Psoas muscle (tissue), 8 donors: ENCODE data around the gene MMAB. TPM values are rescaled to one million over a fixed set of nuclear protein-coding genes. Genes with fewer than 3 reads are reported as not detected.
A peak's percentile ranks its signal among the peaks of the same experiment; 100 is the strongest.

Source experiments
- ATAC-seq, 4 donors: fragments of 200-7000 bp; cut with Tn5 transposase; one replicate each; pipeline ENCODE4 v1.9.1; 2020; ENCODE audit warnings: moderate library complexity in 3 of 4, mild to moderate bottlenecking in 2 of 4
- DNase-seq, 2 donors: peaks; one replicate each; pipeline ENCODE4 v3.0.0-alpha.2; 2020
- H3K27ac ChIP-seq: fragments of 200-600 bp; one replicate; pipeline ENCODE4 v1.8.0; 2022
- H3K27me3 ChIP-seq, 3 donors: fragments of 200-600 bp in 1 of 3; one replicate each; pipeline versions ENCODE4 v1.6.1 to v1.8.0; 2013 to 2022; ENCODE audit warnings: low read length in 2 of 3, mild to moderate bottlenecking in 2 of 3, moderate library complexity in 1 of 3; ENCODE audit not compliant: insufficient read depth in 3 of 3
- H3K36me3 ChIP-seq, 2 donors: fragments of 200-600 bp in 1 of 2; one replicate each; pipeline versions ENCODE4 v1.6.1 to v1.8.0; 2013 to 2022; ENCODE audit warnings: low read depth in 1 of 2, mild to moderate bottlenecking in 1 of 2, moderate library complexity in 1 of 2; ENCODE audit not compliant: insufficient read depth in 1 of 2
- H3K4me1 ChIP-seq: fragments of 200-600 bp; one replicate; pipeline ENCODE4 v1.8.0; 2022
- H3K4me3 ChIP-seq: fragments of 200-600 bp; one replicate; pipeline ENCODE4 v1.8.0; 2022; ENCODE audit warnings: mild to moderate bottlenecking
- H3K9me3 ChIP-seq: fragments of 200-600 bp; one replicate; pipeline ENCODE4 v1.8.0; 2022
- WGBS, 3 donors: extraction: QIAGEN DNeasy Blood & Tissue Kit; methylation state at CpG; one replicate each; pipeline versions ENCODE4 v1.1.6 to v1.1.7; 2013; 5-methylcytosine and 5-hydroxymethylcytosine counted together
- intact Hi-C, 2 donors: fragments of 100-400 bp; cut with DNase I; formaldehyde crosslinking; loops; one replicate each; pipeline versions ENCODE4 v1.11.0 to v1.14.2; 2022
- polyA plus RNA-seq, 3 donors: library from polyadenylated mRNA; stranded (reverse); fragments of 200-250 nt; gene quantifications; one replicate each; pipeline ENCODE4 v1.2.3, GENCODE V29; 2013
- total RNA-seq, 4 donors: library from RNA; stranded (reverse); fragmentation: NEBNext Ultra II Directional in 2 of 4; extraction: Animal tissue kit (Norgen Biotek cat#: 25700) in 2 of 4; gene quantifications; one replicate each; pipeline versions ENCODE4 v1.2.1 to v1.2.4, GENCODE V29; 2021 to 2023
- TF ChIP-seq, protein P1 (sequence below): fragments of 200-600 bp; IDR thresholded peaks from one replicate; pipeline ENCODE4 v1.8.0; 2022; ENCODE audit warnings: antibody characterized with exemption
- donor health status: healthy with polysubstance abuse.
- donor health status: DM: no; HTN: no; CAD: no; lungs with moderate emphysema.
- donor health status: Bipolar disorder and iron deficiency.
- donor health status: healthy.
- donor health status: DM: yes; HTN: yes; CAD: no.
- donor health status: DM: no; HTN: no; CAD: no.
- donor health status: DM: no; HTN: no; CAD: no.
- donor health status: DM: yes; HTN: yes; CAD: no.

MMAB gene
- total and polyA plus RNA-seq, 7 donors: 17.3 to 43.3 (median 34.1) TPM

DNA sequence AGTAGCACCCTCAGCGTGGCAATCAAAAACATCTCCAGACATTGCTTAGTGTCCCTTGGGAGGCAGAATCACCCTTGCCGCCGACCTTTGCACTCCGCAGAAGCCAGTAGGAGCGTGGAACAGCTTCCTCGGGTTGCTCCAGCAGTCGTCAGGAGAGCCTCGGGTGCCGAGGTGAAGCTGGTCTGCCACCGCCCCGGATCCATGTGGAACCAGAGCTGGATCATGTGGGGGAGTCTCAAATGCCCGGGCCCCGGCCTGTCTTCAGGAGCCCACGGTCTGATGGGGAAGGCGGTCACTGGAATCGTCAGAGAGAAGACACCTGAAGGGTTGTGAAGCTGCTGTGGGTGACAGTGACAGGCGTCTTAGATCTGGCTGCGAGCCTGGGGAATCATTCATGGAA, 14.6 kb upstream of the MMAB start:
- H3K36me3 ChIP-seq: peaks cover 3 to 62% of the 10 kb centered on the region in 2 donors
- WGBS, 3 donors: 89 to 94% (median 92%) methylated on average over 18 of the region's 18 CpGs
- TF ChIP-seq, protein P1, sequence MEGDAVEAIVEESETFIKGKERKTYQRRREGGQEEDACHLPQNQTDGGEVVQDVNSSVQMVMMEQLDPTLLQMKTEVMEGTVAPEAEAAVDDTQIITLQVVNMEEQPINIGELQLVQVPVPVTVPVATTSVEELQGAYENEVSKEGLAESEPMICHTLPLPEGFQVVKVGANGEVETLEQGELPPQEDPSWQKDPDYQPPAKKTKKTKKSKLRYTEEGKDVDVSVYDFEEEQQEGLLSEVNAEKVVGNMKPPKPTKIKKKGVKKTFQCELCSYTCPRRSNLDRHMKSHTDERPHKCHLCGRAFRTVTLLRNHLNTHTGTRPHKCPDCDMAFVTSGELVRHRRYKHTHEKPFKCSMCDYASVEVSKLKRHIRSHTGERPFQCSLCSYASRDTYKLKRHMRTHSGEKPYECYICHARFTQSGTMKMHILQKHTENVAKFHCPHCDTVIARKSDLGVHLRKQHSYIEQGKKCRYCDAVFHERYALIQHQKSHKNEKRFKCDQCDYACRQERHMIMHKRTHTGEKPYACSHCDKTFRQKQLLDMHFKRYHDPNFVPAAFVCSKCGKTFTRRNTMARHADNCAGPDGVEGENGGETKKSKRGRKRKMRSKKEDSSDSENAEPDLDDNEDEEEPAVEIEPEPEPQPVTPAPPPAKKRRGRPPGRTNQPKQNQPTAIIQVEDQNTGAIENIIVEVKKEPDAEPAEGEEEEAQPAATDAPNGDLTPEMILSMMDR: no peak

DNA sequence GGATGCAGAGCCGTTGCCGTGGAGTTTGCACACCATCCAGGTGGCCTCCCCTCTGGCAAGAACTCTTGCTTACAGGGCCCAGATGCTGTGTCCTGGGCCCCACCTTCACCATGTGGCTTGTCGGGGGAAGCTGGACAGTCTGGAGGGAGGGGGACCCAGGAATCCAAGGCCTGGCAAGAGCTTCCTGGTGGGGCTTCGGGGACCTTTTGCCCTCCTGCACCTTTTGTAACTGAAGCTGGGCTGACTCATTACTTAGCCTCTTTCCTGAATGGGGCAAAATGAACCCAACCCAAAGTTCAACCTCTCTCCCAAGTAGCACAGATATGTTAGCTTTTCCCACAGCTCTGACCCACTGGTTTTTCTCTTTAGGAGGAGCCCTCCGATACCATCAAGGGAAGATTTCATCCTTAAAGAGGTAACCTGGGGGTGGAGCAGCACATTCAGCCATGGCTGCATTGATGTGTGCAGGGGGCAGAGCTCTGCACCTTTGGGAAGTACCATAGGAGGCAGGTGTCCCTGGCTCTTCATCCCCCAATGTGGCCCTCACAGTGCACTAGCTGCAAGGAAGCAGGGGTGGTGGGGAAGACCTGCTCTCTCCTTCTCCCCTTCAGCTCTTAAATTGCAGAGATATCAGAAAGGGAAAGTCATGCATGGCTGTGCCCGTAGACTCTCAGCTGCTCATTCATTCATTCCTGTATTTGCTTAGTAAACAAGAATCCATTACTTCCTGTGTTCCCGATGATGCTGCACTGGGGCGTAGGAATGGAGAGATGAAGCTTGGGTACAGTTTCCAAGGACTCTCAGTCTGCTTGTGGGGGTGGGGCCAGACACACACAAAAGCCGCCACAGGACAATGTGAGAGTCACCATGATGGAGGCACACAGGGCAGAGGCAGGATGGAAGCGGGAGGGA, 13.3 kb upstream of the MMAB start:
- WGBS, 3 donors: 86 to 91% (median 91%) methylated on average over 10 of the region's 10 CpGs
- Histone ChIP-seq H3K4me3 (no peak overlapping the region), H3K4me1 (no peaks in the 10 kb centered on the region), H3K27me3 (no peaks in the 10 kb centered on the region), H3K36me3 (peaks cover 3 to 66% of the 10 kb centered on the region in 2 donors), H3K27ac (no peak overlapping the region), H3K9me3 (no peaks in the 10 kb centered on the region)
- TF ChIP-seq, protein P1: no peak
- ATAC-seq (no peak), DNase-seq (no peak)
- intact Hi-C loops: no loop called here

More for the DNA sequence above, 14.6 kb upstream of the MMAB start:
- no peak for DNase-seq
- H3K9me3 ChIP-seq: no peaks in the 10 kb centered on the region
- no peak for ATAC-seq
- no peak overlapping the region for H3K27ac ChIP-seq
- no peaks in the 10 kb centered on the region for H3K27me3 ChIP-seq
- H3K4me1 ChIP-seq: peaks cover 8% of the 10 kb centered on the region
- H3K4me3 ChIP-seq: no peak overlapping the region
- intact Hi-C loops: no loop called here

DNA sequence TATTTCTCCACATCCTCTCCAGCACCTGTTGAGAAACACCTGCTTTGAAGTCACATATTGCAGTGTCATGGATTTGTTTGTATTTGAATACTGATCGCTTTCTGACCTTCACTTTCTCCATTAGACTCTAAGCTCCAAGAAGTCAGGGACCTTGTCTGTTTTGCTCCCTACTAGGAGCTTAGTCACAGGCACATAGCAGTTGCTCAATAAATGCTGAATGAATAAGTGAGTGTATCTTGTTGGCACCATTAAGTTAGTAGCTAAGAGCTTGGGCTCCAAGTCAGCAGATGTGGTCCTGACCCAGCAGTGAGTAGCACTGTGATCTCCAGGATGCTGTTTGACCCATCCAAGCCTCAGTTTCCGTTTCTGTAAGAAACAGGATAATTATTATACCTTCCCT, 10.4 kb upstream of the MMAB start:
- H3K36me3 ChIP-seq: peaks cover 3 to 83% of the 10 kb centered on the region in 2 donors
- WGBS, 3 donors: 94 to 95% (median 95%) methylated on average over 2 of the region's 2 CpGs
- intact Hi-C loops: no loop called here

DNA sequence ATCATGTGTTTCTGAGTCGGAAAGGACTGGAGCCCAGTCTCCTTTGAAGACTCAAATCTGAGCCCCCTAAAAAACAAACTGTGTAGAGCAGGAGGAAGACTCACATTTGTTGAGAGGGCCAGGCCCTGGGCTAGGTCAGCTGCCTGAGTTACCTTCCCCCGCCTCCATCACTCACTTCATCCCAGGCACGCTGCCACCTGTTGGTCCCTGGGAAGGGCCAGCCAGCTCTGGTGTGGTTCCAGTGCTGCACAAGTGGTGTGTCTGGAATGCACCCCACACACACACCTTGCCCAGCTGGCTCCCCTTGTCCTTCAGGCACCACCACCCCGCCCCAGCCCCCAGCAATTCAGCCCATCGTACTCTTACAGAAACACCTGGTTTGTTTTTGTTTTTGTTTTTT, 9.3 kb upstream of the MMAB start:
- Histone ChIP-seq H3K27ac (no peak overlapping the region), H3K36me3 (peaks cover 6 to 84% of the 10 kb centered on the region in 2 donors), H3K9me3 (no peaks in the 10 kb centered on the region), H3K4me1 (no peaks in the 10 kb centered on the region), H3K27me3 (no peaks in the 10 kb centered on the region), H3K4me3 (no peak overlapping the region)
- TF ChIP-seq, protein P1: no peak
- DNase-seq (peak in 1 of 2 donors; percentile 44), ATAC-seq (peak; percentile 30 to 84 (median 57))
- intact Hi-C loops: no loop called here
- 64 to 73% (median 66%) methylated on average over 5 of the region's 5 CpGs for WGBS, 3 donors

More for the DNA sequence above, 10.4 kb upstream of the MMAB start:
- DNase-seq: no peak
- Histone ChIP-seq H3K4me1 (no peaks in the 10 kb centered on the region), H3K9me3 (no peaks in the 10 kb centered on the region), H3K4me3 (no peak overlapping the region), H3K27ac (no peak overlapping the region), H3K27me3 (no peaks in the 10 kb centered on the region)
- ATAC-seq: no peak
- TF ChIP-seq, protein P1: no peak
